Measurements from ENCODE around the gene SUGP1. TPM values are rescaled to one million over a fixed set of nuclear protein-coding genes. Genes with fewer than 3 reads are reported as not detected.
"Not testable (repeated sequence)": the region's sequence is repeated elsewhere in the genome, so short reads cannot be mapped to it uniquely, and the experiment has no call there.

The SUGP1 gene
- total RNA-seq, 8 experiments from 2014 or later = 27.6 to 66.0 (median 42.5) TPM

DNA sequence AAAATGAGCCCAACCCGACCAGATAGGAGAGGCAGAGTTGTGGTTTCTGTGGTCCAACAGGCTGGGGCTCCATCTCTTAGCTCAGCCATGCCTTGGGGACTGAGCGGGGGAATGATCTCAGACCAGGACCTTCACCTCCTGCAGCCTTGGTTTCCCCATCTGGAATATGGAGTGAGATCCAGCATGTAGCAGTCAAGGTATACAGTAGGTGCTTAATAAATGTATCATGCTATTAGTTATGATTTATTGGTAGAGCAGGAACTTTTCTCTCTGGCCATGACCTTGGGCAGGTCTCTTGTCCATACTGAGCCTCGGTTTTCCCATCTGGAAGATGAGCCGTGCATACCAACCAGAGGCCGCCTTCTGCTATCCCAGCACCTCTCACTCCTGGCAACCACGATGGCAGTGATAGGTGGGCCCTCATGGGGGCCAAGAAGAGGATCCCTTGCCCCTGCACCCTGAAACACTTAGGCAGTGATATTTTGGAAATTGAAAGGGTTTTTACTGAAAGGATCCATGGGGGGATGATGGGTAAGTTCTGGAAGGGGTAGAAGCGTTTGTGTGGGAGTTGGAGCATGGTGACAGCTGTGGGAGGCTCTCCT, 56.3 kb downstream of the SUGP1 start:
- in situ Hi-C loops (cut with MboI; ENCODE audit: low pct_unique_long_range_greater_than_20kb in 2 of 9, low sequenced_read_pairs in 9 of 9, unreplicated experiment in 9 of 9) = no loop called here
- 0 to 100% (median 50%) methylated on average over 1 to 4 of the region's 7 CpGs; no CpG with 5 or more reads in 3 of the 10 experiments for WGBS, 10 experiments
- no peak overlapping the region for H3K4me3 ChIP-seq
- H3K4me1 ChIP-seq (replicated peaks in 1 of 2) = peaks cover 6 to 10% of the 10 kb centered on the region in 2 donors
- ATAC-seq (replicated peaks in 6 of 8) = no peak
- H3K27ac ChIP-seq = no peak overlapping the region

DNA sequence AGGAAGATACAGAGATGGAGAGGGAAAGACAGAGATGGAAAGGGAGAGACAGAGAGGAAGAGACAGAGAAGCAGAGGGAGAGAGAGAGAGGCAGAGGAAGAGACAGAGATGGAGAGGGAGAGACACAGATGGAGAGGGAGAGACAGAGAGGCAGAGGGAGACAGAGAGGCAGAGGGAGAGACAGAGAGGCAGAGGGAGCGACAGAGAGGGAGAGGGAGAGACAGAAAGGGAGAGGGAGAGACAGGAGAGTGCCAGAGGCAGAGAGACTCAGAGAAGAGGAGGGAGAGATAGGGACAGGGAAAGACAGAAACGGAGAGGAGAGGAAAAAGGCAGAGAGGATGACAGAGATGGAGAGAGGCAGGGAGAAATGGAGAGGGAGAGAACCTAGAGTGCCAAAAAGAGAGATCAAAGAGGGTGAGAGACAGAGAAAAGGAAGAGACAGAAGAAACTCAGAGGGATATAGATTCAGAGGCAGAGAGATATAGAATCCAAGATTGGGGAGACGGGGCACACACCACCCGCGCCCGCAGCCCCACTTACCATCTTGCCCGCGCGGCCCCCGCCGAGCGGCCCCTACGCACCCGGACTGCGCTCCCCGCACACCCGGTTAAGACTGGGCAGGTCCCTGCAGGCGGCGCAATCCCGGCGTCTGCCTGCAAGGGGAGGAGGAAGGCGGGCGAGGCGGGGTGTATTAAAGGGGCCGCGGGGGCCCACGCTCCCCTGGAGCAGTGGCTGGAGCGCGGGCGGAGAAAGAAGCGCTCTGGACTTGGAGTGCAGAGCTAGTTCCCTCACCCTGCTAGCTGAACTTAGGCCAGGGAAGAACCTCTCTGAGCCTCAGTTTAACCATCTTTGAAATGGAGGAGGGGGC, 57.9 kb downstream of the SUGP1 start:
- WGBS, 10 experiments = 0 to 17% (median 7%) methylated on average over 1 to 14 of the region's 31 CpGs; no CpG with 5 or more reads in 1 of the 10 experiments
- in situ Hi-C loops (cut with MboI; ENCODE audit: low pct_unique_long_range_greater_than_20kb in 2 of 9, low sequenced_read_pairs in 9 of 9, unreplicated experiment in 9 of 9) = no loop called here
- ATAC-seq (replicated peaks in 6 of 8) = peak in 3 of 8 experiments; percentile 38 to 42 (median 40)

DNA sequence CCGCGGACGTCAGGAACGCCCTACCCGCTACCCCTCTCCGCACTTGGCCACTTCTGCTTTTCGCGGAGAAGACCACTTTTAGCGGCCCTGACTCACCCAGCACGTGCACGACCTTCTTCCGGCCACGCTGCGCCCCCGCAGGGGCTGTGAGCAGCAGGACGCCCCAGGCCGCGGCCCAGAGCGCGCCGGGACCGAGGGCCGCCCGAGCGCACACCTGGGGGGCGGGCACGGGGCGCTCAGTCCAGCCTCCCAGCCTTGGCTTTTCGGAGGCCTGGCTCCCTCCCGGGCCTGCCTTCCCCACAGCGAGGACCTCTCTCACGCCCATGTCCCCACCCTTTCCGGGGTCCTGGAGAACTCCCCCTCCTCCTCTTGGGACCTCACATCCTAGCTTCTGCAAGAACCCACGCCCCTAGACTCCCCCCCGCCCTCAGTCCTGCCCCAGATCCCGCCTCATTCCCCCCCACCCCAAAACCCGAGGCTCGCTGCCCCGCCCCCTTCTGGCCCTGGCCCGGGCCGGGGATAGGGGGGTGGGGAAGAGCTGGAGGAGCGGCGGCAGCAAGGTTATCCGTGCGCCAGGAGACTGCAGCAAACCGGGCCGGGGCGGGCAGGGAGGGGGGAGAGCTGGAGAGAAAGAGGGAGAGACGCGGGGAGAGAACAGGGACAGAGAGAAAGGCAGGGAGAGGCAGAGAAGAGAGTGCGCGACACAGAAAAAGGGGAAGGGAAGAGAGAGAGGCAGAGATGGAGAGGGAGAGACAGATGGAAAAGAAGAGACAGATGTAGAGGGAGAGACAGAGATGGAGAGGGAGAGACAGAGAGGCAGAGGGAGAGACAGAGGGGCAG, 58.7 kb downstream of the SUGP1 start:
- 0 to 14% (median 0%) methylated on average over 2 to 4 of the region's 52 CpGs; no CpG with 5 or more reads in 4 of the 10 experiments for WGBS, 10 experiments
- H3K4me3 ChIP-seq = peak overlapping the region; percentile 0 to 22 (median 19)
- in situ Hi-C loops (cut with MboI; ENCODE audit: low pct_unique_long_range_greater_than_20kb in 2 of 9, low sequenced_read_pairs in 9 of 9, unreplicated experiment in 9 of 9) = no loop called here
- H3K4me1 ChIP-seq (replicated peaks in 1 of 2) = peaks cover 13 to 14% of the 10 kb centered on the region in 2 donors
- peak in 7 of 8 experiments; percentile 18 to 78 (median 73) for ATAC-seq (replicated peaks in 6 of 8)
- H3K27ac ChIP-seq = peak overlapping the region in 1 of 2 donors; percentile 17

More for the DNA sequence above, 57.9 kb downstream of the SUGP1 start:
- Histone ChIP-seq H3K27ac (no peak overlapping the region), H3K4me1 (replicated peaks in 1 of 2) (peaks cover 6 to 10% of the 10 kb centered on the region in 2 donors), H3K4me3 (peak overlapping the region in 2 of 5 donors; percentile 13 to 19)

DNA sequence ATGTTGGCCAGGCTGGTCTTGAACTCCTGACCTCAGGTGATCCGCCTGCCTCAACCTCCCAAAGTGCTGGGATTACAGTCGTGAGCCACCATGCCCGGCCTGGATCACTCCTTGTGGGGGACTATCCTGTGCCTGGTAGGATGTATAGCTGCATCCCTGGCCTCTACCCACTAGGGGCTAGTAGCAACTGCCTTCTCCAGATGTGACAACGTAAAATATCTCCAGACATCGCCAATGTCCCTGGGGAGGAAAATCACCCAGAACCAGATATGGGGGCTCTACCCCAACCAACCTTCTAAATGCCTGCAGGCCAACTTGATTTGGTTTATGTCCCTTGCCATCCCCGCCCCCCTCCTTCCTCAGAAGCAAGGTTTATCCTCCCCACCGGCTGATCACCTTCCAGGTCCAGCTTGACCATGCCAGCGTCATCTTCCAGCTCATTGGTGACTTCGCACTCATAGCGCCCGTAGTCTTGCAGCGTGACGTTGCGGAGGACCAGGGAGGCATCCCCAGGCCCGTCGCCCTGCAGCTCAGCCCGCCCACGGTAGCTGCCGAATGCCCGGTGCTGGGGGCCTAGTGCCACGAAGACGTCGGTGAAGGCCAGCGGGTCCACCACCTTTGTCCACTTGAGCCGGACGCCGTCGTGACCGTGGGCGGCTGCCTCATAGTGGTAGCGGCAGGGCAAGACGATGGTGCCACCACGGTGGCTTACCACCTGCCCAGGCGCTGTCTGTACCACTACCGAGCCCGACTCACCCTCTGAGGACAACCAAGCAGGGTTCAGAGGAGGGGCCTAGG, 59.7 kb downstream of the SUGP1 start:
- peaks cover 19 to 23% of the 10 kb centered on the region in 2 donors for H3K4me1 ChIP-seq (replicated peaks in 1 of 2)
- H3K27ac ChIP-seq = peak overlapping the region in 1 of 2 donors; percentile 17
- 18 to 100% (median 91%) methylated on average over 1 to 9 of the region's 36 CpGs; no CpG with 5 or more reads in 2 of the 10 experiments for WGBS, 10 experiments
- no peak overlapping the region for H3K4me3 ChIP-seq
- in situ Hi-C loops (cut with MboI; ENCODE audit: low pct_unique_long_range_greater_than_20kb in 2 of 9, low sequenced_read_pairs in 9 of 9, unreplicated experiment in 9 of 9) = no loop called here
- ATAC-seq (replicated peaks in 6 of 8) = no peak

DNA sequence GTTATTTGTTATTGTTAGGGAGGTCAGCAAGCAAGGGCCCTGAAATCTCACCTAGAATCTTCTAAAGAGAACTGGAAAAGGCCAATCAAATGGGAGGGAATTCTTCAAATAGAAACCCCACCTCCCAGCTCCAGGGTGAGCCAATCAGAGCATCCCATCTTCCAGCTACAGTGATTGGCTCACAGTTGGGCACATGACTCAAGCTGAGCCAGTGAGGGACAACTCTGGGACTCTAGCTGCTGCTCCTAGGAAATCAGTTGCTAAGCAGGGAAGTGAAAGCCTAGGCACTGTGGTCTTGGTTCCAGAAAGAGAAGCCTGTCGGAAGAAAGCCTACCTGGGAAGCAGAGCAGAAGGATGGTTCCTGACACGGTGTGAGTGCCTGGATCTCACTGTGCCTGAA, 60.6 kb downstream of the SUGP1 start:
- peak in 3 of 8 experiments; percentile 60 to 68 (median 66) for ATAC-seq (replicated peaks in 6 of 8)
- 20 to 83% (median 69%) methylated on average over 1 to 2 of the region's 2 CpGs; no CpG with 5 or more reads in 5 of the 10 experiments for WGBS, 10 experiments
- Histone ChIP-seq H3K4me1 (replicated peaks in 1 of 2) (peaks cover 19 to 25% of the 10 kb centered on the region in 2 donors), H3K4me3 (no peak overlapping the region), H3K27ac (no peak overlapping the region)
- in situ Hi-C loops (cut with MboI; ENCODE audit: low pct_unique_long_range_greater_than_20kb in 2 of 9, low sequenced_read_pairs in 9 of 9, unreplicated experiment in 9 of 9) = no loop called here

DNA sequence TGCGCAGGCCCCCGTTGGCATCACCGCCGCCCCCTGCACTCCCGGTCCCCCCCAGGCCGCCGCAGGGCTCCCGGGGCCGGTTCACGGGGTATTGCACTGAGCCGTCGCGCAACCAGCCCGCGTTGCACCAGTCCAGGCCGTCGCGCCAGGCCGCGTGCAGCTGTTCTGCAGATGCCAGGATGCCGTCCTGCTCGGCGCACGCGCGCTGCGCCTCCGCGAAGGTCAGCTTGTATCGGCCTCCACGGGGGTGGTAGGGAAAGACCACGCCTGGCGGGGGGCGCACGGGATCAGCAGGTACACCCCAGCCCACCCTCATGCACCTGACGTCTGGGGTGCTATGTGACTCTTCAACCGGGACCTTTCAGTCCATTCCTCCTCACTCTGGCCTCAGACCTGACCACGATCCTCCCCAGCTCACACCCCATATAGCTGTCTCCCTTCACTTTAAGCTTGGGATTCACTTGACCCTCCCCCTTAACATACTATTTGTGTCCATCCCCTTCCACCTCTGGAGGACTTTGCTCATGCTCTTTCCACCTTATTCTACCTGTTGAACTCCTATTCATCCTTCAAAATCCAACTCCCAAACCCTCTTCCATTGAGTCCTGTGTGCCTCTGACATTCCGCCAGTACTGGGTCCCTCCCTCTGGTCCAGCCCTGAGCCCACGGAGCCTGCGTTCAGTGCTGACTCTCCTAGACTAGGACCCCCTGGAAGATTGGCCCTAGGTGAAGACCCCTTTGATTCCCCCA, 61.5 kb downstream of the SUGP1 start:
- no peak overlapping the region for H3K4me3 ChIP-seq
- in situ Hi-C loops (cut with MboI; ENCODE audit: low pct_unique_long_range_greater_than_20kb in 2 of 9, low sequenced_read_pairs in 9 of 9, unreplicated experiment in 9 of 9) = no loop called here
- peaks cover 19 to 25% of the 10 kb centered on the region in 2 donors for H3K4me1 ChIP-seq (replicated peaks in 1 of 2)
- ATAC-seq (replicated peaks in 6 of 8) = no peak
- 63 to 100% (median 88%) methylated on average over 2 to 5 of the region's 41 CpGs; no CpG with 5 or more reads in 4 of the 10 experiments for WGBS, 10 experiments
- no peak overlapping the region for H3K27ac ChIP-seq

DNA sequence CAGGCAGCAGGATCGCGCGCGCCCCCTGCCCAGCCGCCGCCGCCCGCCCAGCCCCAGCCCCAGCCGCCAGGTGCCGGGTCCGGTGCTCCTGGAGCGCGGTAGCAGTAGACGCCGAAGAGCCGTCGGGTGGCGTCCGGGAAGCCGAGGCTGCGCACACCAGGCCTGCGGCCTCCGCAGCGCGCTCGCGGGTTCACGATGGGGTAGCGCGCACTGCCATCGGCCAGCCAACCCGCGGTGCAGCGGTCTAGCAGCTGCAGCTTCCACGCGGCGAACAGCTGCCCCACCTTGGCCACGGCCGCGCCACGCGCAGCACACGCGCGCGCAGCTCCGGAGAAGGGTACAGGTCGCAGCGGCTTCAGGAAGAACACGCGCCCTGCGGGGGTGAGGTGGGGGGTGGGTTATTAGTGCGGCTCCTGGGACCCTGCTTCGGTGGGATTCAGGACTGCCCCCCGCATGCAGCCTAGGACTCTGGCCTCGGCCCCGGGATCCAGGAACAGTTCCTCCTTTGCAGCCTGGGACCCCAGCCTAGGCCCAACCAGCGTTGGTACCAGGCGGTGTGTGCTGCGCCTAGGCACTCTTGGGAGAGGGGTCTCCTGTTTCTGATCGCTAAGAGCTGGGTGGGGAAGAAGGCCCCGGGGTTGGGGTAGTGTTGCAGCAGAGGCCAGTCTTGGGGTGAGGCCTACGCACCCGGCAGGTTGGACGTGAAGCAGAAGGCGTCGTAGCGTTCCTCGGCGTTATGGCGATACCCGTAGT, 62.3 kb downstream of the SUGP1 start:
- no peak for ATAC-seq (replicated peaks in 6 of 8)
- H3K27ac ChIP-seq = no peak overlapping the region
- peaks cover 19 to 25% of the 10 kb centered on the region in 2 donors for H3K4me1 ChIP-seq (replicated peaks in 1 of 2)
- 82 to 100% (median 86%) methylated on average over 1 to 45 of the region's 72 CpGs; no CpG with 5 or more reads in 7 of the 10 experiments for WGBS, 10 experiments
- H3K4me3 ChIP-seq = no peak overlapping the region
- in situ Hi-C loops (cut with MboI; ENCODE audit: low pct_unique_long_range_greater_than_20kb in 2 of 9, low sequenced_read_pairs in 9 of 9, unreplicated experiment in 9 of 9) = no loop called here

DNA sequence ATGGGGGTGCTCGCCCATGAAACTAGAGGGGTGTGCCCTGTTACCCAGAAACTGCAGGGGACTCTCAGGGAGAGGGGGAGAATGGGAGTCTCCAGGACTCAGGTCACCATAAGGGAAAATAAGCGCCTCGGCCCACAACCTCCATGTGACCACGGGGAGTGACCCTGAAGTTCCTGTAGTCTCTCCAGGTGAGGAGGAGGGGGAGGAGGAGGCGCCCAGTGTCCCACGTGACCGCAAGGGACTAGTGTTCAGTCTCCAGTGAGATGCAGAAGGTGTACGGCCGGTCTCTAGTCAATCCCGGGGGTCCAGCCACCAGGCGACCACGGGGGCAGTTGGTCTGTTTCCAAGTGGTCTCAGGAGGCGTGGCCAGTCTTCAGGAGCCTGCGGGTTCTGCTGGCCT, 63.2 kb downstream of the SUGP1 start:
- Histone ChIP-seq H3K4me3 (no peak overlapping the region), H3K27ac (peak overlapping the region in 1 of 2 donors; percentile 12), H3K4me1 (replicated peaks in 1 of 2) (peaks cover 19 to 23% of the 10 kb centered on the region in 2 donors)
- in situ Hi-C loops (cut with MboI; ENCODE audit: low pct_unique_long_range_greater_than_20kb in 2 of 9, low sequenced_read_pairs in 9 of 9, unreplicated experiment in 9 of 9) = no loop called here
- ATAC-seq (replicated peaks in 6 of 8) = no peak
- 70 to 100% (median 72%) methylated on average over 1 to 5 of the region's 14 CpGs; no CpG with 5 or more reads in 7 of the 10 experiments for WGBS, 10 experiments

DNA sequence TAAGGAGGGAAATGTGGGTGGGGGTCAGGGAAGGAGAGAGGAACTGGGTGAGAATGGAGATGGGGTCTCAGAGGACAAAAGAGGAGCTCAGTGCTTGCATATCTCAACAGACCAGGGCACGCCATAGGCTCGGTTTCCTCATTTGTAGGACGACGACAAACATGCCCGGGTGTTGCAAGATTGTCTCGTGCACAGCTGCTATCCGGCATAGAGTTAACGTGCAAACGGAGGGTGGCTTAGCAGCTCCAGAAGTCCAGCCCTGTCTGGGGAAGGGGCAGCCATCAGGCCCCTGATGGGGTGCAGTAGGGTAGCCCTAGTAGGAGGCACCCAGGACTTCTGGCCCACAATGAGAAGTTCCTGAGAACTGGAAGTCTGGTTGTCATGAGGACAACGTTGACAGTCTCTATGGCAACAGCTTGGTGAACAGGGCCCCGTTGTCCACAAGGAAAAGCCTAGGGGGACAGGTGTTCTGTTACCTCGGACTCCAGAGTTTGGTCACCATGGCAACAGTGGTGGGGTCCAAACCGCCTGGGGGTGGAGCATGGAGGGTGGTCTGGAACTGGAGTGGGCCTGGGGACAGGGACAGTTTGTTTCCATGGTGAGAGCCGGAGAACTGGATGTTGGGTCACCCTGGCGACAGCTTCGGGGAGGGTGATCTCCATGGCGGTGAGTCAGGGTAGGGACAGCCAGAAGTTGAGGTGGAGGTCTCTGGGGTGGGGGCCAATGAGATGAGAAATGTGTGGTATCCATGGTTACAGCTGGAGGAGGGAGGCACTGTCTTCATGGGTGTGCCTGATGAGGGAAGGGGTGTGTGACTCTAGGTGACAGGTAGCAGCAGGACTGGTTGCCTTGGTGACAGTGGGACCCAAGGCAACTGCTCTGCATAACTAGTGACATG, 64.0 kb downstream of the SUGP1 start:
- in situ Hi-C loops (cut with MboI; ENCODE audit: low pct_unique_long_range_greater_than_20kb in 2 of 9, low sequenced_read_pairs in 9 of 9, unreplicated experiment in 9 of 9) = no loop called here
- no peak overlapping the region for H3K4me3 ChIP-seq
- 0 to 75% (median 64%) methylated on average over 2 to 9 of the region's 17 CpGs; no CpG with 5 or more reads in 3 of the 10 experiments for WGBS, 10 experiments
- peak in 7 of 8 experiments; percentile 31 to 85 (median 75) for ATAC-seq (replicated peaks in 6 of 8)
- H3K27ac ChIP-seq = no peak overlapping the region
- H3K4me1 ChIP-seq (replicated peaks in 1 of 2) = peaks cover 13 to 21% of the 10 kb centered on the region in 2 donors

DNA sequence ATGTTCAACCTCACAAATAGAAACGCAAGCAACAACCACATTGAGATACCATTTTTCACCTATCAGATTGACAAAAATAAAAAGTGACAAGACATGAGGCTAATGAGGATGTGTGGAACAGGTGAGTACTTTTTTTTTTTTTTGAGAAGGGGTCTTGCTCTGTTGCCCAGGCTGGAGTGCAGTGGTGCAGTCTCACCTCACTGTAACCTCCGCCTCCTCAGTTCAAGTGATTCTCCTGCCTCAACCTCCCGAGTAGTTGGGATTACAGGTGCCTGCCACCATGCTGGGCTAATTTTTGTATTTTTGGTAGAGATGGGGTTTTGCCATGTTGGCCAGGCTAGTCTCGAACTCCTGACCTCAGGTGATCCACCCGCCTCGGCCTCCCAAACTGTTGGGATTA, 66.9 kb downstream of the SUGP1 start:
- peaks cover 9 to 19% of the 10 kb centered on the region in 2 donors for H3K4me1 ChIP-seq (replicated peaks in 1 of 2)
- WGBS, 10 experiments = 11 to 100% (median 71%) methylated on average over 1 to 3 of the region's 6 CpGs; no CpG with 5 or more reads in 3 of the 10 experiments
- ATAC-seq (replicated peaks in 6 of 8); H3K27ac ChIP-seq; in situ Hi-C loops (cut with MboI; ENCODE audit: low pct_unique_long_range_greater_than_20kb in 2 of 9, low sequenced_read_pairs in 9 of 9, unreplicated experiment in 9 of 9); H3K4me3 ChIP-seq: not testable (repeated sequence)
